NCI-H1105 (cell line): Measurements from ENCODE around the gene S100A4.

Experiments
- DNase-seq: peaks from one replicate; lab custom pipeline; 2025; lab: John Stamatoyannopoulos, UW

S100A4 gene

GRCh38 chr1:153547560-153548551 is 2.2 kb upstream of the S100A4 start:
- no peak for DNase-seq

- no peak for DNase-seq
Measured at GRCh38 chr1:153546796-153547559, 1.4 kb upstream of the S100A4 start.

GRCh38 chr1:153546371-153546770 is 765 bp upstream of the S100A4 start:
- no peak for DNase-seq

- DNase-seq: no peak
Measured at GRCh38 chr1:153544453-153545066, 1.0 kb downstream of the S100A4 start.

GRCh38 chr1:153543736-153544135 is 1.9 kb downstream of the S100A4 start:
- no peak for DNase-seq

- no peak for DNase-seq
Measured at GRCh38 chr1:153542956-153543711, 2.5 kb downstream of the S100A4 start.

- DNase-seq: no peak
Measured at GRCh38 chr1:153541641-153542590, 3.7 kb downstream of the S100A4 start.

- no peak for DNase-seq
Measured at GRCh38 chr1:153540394-153541361, 4.9 kb downstream of the S100A4 start, which contains the start of gene S100A5. S100A5 (minus strand) TSS chr1:153540934; CDS start chr1:153540191, 743 bp downstream.

- no peak for DNase-seq
Measured at GRCh38 chr1:153539395-153540093, 6.1 kb downstream of the S100A4 start.

GRCh38 chr1:153538315-153538821 is 7.2 kb downstream of the S100A4 start:
- no peak for DNase-seq

- DNase-seq: no peak
Measured at GRCh38 chr1:153537376-153537730, 8.3 kb downstream of the S100A4 start.

- no peak for DNase-seq
Measured at GRCh38 chr1:153536671-153537375, 8.8 kb downstream of the S100A4 start.

- DNase-seq: peak; percentile 29
Measured at GRCh38 chr1:153536012-153536670, 9.5 kb downstream of the S100A4 start.

GRCh38 chr1:153535242-153536011 is 10.2 kb downstream of the S100A4 start, which contains the start of gene S100A6:
S100A6 (minus strand) TSS chr1:153535991; CDS start chr1:153535339, 652 bp downstream.
- DNase-seq: no peak

GRCh38 chr1:153534925-153535241 is 10.7 kb downstream of the S100A4 start:
- no peak for DNase-seq

- no peak for DNase-seq
Measured at GRCh38 chr1:153534226-153534924, 11.2 kb downstream of the S100A4 start.
